Tibial artery (tissue), 4 donors: ENCODE results near the gene SETBP1.

ENCODE experiments used
- DNase-seq, 2 donors: peaks; one replicate each; pipeline ENCODE4 v3.0.0-alpha.2; 2019
- H3K27ac ChIP-seq, 2 donors: fragments of 200-600 bp; sonication (generic) in 1 of 2; 1 replicate in 1 of 2; 2 replicates in 1 of 2; pipeline ENCODE4 v1.5.1; 2018 to 2019; ENCODE audit warnings: mild to moderate bottlenecking in 1 of 2
- H3K27me3 ChIP-seq, 2 donors: fragments of 200-600 bp; sonication (generic) in 1 of 2; one replicate each; pipeline versions ENCODE4 v1.5.1 to v1.6.0; 2016 to 2019
- H3K36me3 ChIP-seq, 3 donors: fragments of 200-600 bp; sonication (generic) in 2 of 3; one replicate each; pipeline ENCODE4 v1.5.1; 2016 to 2019; ENCODE audit warnings: mild to moderate bottlenecking in 2 of 3
- H3K4me1 ChIP-seq, 4 donors: fragments of 200-600 bp; sonication (generic) in 2 of 4; 1 replicate in 3 of 4; 2 replicates in 1 of 4; pipeline ENCODE4 v1.5.1; 2016 to 2019
- H3K4me3 ChIP-seq, 2 donors: fragments of 200-600 bp; sonication (generic) in 1 of 2; 1 replicate in 1 of 2; 2 replicates in 1 of 2; pipeline ENCODE4 v1.5.1; 2018 to 2019; ENCODE audit warnings: mild to moderate bottlenecking in 2 of 2
- H3K9me3 ChIP-seq, 3 donors: fragments of 200-600 bp; sonication (generic) in 1 of 3; one replicate each; pipeline ENCODE4 v1.5.1; 2016 to 2019
- intact Hi-C: fragments of 100-400 bp; cut with DNase I; formaldehyde crosslinking; loops from one replicate; pipeline ENCODE4 v1.15.0; 2023; ENCODE audit warnings: low total_unique reads
- TF ChIP-seq, protein P1 (sequence below), 2 experiments: fragments of 200-600 bp in 1 of 2; fragments of 450-650 bp in 1 of 2; IDR thresholded peaks; one replicate each; pipeline ENCODE4 v1.5.1; 2017 to 2019; ENCODE audit warnings: antibody characterized with exemption in 2 of 2, mild to moderate bottlenecking in 1 of 2, moderate library complexity in 1 of 2

Gene SETBP1

DNA sequence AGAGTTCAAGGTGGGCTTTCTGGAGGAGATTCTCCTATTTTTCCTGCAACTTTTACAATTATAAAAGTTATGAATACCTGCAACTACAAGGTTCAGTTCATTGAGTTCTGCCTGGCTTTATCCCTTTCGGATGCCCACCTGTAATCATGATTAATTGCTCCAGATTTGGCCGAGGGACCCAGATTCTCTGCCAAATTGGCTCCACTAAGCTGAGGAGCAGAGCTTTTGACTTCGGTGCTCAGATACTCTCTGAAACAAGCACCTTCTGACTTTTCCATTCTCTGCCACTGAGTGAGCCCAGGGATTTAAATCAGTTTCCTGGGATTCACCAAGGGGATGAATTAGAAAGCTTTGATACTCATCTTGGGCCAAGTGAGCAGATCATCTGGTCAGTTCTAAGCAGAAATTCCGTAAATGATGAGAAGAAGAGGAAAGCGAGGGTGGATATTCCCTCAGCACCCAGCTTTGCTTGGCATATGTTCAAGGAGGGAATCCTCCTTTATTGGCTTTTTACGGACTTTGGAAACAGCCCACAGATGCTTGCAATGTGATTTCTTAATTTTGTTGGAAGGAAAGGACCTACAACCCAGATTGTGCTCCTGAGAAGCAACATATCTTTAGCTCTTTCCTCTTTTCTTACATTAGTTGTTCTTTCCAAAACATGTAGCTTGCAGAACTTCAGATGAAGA, 179.2 kb downstream of the SETBP1 start:
- Histone ChIP-seq H3K4me3 (no peak overlapping the region), H3K27me3 (no peaks in the 10 kb centered on the region), H3K9me3 (no peaks in the 10 kb centered on the region), H3K36me3 (no peaks in the 10 kb centered on the region), H3K4me1 (peaks cover 0 to 54% (median 19%) of the 10 kb centered on the region in 4 donors), H3K27ac (no peak overlapping the region)
- TF ChIP-seq, protein P1, sequence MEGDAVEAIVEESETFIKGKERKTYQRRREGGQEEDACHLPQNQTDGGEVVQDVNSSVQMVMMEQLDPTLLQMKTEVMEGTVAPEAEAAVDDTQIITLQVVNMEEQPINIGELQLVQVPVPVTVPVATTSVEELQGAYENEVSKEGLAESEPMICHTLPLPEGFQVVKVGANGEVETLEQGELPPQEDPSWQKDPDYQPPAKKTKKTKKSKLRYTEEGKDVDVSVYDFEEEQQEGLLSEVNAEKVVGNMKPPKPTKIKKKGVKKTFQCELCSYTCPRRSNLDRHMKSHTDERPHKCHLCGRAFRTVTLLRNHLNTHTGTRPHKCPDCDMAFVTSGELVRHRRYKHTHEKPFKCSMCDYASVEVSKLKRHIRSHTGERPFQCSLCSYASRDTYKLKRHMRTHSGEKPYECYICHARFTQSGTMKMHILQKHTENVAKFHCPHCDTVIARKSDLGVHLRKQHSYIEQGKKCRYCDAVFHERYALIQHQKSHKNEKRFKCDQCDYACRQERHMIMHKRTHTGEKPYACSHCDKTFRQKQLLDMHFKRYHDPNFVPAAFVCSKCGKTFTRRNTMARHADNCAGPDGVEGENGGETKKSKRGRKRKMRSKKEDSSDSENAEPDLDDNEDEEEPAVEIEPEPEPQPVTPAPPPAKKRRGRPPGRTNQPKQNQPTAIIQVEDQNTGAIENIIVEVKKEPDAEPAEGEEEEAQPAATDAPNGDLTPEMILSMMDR (IDR thresholded peaks at IDR 0.05), result no peak
- no peak for DNase-seq
- intact Hi-C loops, result no loop called here

GRCh38 chr18:44862112-44862511, 181.4 kb downstream of the SETBP1 start:
- TF ChIP-seq, protein P1 (IDR thresholded peaks at IDR 0.05), result no peak
- H3K36me3 ChIP-seq, result no peaks in the 10 kb centered on the region
- no peaks in the 10 kb centered on the region for H3K27me3 ChIP-seq
- DNase-seq, result no peak
- H3K27ac ChIP-seq, result no peak overlapping the region
- no peaks in the 10 kb centered on the region for H3K9me3 ChIP-seq
- H3K4me3 ChIP-seq, result no peak overlapping the region
- H3K4me1 ChIP-seq, result peaks cover 0 to 43% (median 15%) of the 10 kb centered on the region in 4 donors
- intact Hi-C loops, result no loop called here

DNA sequence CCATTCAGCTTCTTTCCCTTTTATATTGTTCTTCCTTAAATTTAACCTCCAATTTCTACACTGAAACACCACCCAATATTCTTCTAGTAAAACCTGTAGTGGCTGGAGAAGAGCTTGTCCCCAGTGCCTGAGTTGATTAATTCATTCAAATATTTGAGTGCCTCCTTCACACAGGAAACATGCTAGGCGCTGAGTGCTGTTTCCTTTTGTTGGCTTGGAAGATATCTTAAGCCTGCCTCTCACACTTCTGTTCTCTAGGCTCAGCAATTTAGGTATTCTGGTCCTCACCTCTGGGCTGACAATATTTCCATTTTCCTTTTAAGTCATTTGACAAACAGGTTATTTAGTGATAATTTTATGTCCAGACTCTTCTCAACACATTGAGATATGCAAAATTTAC, 185.4 kb downstream of the SETBP1 start:
- TF ChIP-seq, protein P1 (IDR thresholded peaks at IDR 0.05), result no peak
- intact Hi-C loops, result no loop called here

GRCh38 chr18:44869533-44869932, 188.8 kb downstream of the SETBP1 start:
- H3K9me3 ChIP-seq, result no peaks in the 10 kb centered on the region
- peaks cover 0 to 28% (median 0%) of the 10 kb centered on the region in 4 donors for H3K4me1 ChIP-seq
- H3K4me3 ChIP-seq, result no peak overlapping the region
- TF ChIP-seq, protein P1 (IDR thresholded peaks at IDR 0.05), result no peak
- H3K27me3 ChIP-seq, result no peaks in the 10 kb centered on the region
- intact Hi-C loops, result no loop called here
- H3K36me3 ChIP-seq, result peaks cover 0 to 6% (median 6%) of the 10 kb centered on the region in 3 donors
- H3K27ac ChIP-seq, result no peak overlapping the region
- no peak for DNase-seq

More for the DNA sequence above, 185.4 kb downstream of the SETBP1 start:
- no peak for DNase-seq
- H3K9me3 ChIP-seq, result no peaks in the 10 kb centered on the region
- no peak overlapping the region for H3K27ac ChIP-seq
- H3K4me3 ChIP-seq, result no peak overlapping the region
- H3K27me3 ChIP-seq, result no peaks in the 10 kb centered on the region
- H3K4me1 ChIP-seq, result peaks cover 0 to 32% (median 4%) of the 10 kb centered on the region in 4 donors
- H3K36me3 ChIP-seq, result peaks cover 0 to 6% (median 0%) of the 10 kb centered on the region in 3 donors

DNA sequence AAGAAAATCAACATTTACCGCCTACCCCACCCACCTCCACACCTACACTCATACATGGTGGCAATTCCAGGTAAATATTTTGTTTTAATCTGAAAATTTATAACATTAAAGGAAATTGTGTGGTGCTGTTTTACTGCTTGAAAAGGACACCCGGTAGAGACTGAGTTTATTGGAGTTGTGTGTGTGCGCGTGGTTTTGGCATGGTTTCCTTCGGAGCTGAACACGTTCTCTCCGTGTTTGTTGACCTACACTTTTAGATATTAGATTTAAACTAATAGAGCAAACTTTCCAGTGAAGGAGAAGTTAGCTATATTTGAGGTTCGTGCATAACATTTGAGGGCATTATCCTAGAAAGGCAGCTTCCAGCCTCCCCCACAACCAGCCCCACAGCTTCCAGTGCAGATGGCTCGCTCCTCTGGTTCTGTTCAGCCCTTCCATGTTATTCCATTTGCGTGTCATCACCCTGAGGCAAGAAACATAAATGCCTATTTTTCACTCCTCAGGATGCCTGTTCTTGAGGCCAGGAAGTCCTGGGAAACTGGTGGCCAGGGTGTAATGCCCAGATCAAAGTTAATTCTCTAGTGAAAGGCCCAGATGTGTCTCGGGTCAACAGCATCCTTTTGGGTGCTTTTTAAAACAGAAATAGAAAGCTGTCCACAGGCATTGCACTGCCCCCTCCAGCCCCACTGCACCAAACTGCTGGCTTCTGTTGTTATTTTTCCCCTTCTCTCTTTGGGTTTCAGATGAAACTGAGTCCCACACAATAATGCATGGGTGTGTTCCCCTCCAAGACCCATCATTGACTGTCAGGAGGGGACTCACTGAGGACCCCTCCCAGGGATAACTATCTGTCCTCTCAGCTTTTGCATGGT, 190.2 kb downstream of the SETBP1 start:
- intact Hi-C loops, result no loop called here
- DNase-seq, result no peak
- H3K9me3 ChIP-seq, result no peaks in the 10 kb centered on the region
- TF ChIP-seq, protein P1 (IDR thresholded peaks at IDR 0.05), result no peak
- peaks cover 0 to 25% (median 0%) of the 10 kb centered on the region in 4 donors for H3K4me1 ChIP-seq
- no peak overlapping the region for H3K27ac ChIP-seq
- H3K4me3 ChIP-seq, result no peak overlapping the region
- peaks cover 0 to 10% (median 10%) of the 10 kb centered on the region in 3 donors for H3K36me3 ChIP-seq
- H3K27me3 ChIP-seq, result no peaks in the 10 kb centered on the region
